ENCODE data around the gene SERPINB6. TPM values are rescaled to one million over a fixed set of nuclear protein-coding genes. Genes with fewer than 3 reads are reported as not detected.
A peak's percentile ranks its signal among the peaks of the same experiment; 100 is the strongest.

Gene SERPINB6
- total RNA-seq, 1 experiment from 2014 or later: 60.9 TPM

- no peaks in the 10 kb centered on the region for H3K27me3 Mint-ChIP-seq (ENCODE audit: unreplicated experiment)
- H3K36me3 Mint-ChIP-seq (ENCODE audit: insufficient read depth, unreplicated experiment): peaks cover 50% of the 10 kb centered on the region
- peak overlapping the region; percentile 94 for H3K27ac Mint-ChIP-seq (ENCODE audit: unreplicated experiment)
- no peak for TF ChIP-seq CTCF (IDR thresholded peaks at IDR 0.05; ENCODE audit: unreplicated experiment)
- H3K4me1 Mint-ChIP-seq (ENCODE audit: low read depth, unreplicated experiment): peaks cover 39% of the 10 kb centered on the region
- peak overlapping the region; percentile 71 for H3K4me3 Mint-ChIP-seq (ENCODE audit: low read depth, unreplicated experiment)
- intact Hi-C loops (cut with micrococcal nuclease; ENCODE audit: unreplicated experiment): no loop called here
- TSS peak; percentile 81 for BruUV-seq (replicated peaks)
- no peaks in the 10 kb centered on the region for H3K9me3 Mint-ChIP-seq (ENCODE audit: low read depth, unreplicated experiment)
- CTCF ChIA-PET: interaction anchor here (0.6 to 3.6 kb wide), 7 partner anchors 10 to 199 kb away, joined by 3 to 81 read pairs (median 5); partner anchors contain the start of gene SERPINB1
- peak; percentile 24 for DNase-seq
These were observed 19.0 kb upstream of the SERPINB6 start for GRCh38 chr6:2990248-2990931.

- Mint-ChIP-seq H3K4me3 (ENCODE audit: low read depth, unreplicated experiment) (peak overlapping the region; percentile 71), H3K36me3 (ENCODE audit: insufficient read depth, unreplicated experiment) (peaks cover 50% of the 10 kb centered on the region), H3K27ac (ENCODE audit: unreplicated experiment) (peak overlapping the region; percentile 94), H3K4me1 (ENCODE audit: low read depth, unreplicated experiment) (peaks cover 46% of the 10 kb centered on the region), H3K9me3 (ENCODE audit: low read depth, unreplicated experiment) (no peaks in the 10 kb centered on the region), H3K27me3 (ENCODE audit: unreplicated experiment) (no peaks in the 10 kb centered on the region)
- intact Hi-C loops (cut with micrococcal nuclease; ENCODE audit: unreplicated experiment): loop anchor here (1.0 to 2.0 kb wide), 2 partner anchors 37 to 143 kb away; no protein-coding TSS in a partner anchor
- BruUV-seq (replicated peaks): no TSS peak
- peak; percentile 66 for DNase-seq
- TF ChIP-seq CTCF (IDR thresholded peaks at IDR 0.05; ENCODE audit: unreplicated experiment): no peak
- CTCF ChIA-PET: interaction anchor here (0.8 to 3.6 kb wide), 9 partner anchors 9 to 263 kb away, joined by 3 to 81 read pairs (median 5); partner anchors contain the start of gene SERPINB1
These were observed 18.2 kb upstream of the SERPINB6 start for GRCh38 chr6:2989332-2990247.

- intact Hi-C loops (cut with micrococcal nuclease; ENCODE audit: unreplicated experiment): loop anchor here (1.0 to 2.0 kb wide), 2 partner anchors 36 to 142 kb away; no protein-coding TSS in a partner anchor
- no peaks in the 10 kb centered on the region for H3K9me3 Mint-ChIP-seq (ENCODE audit: low read depth, unreplicated experiment)
- peak; percentile 89 for DNase-seq
- peaks cover 50% of the 10 kb centered on the region for H3K36me3 Mint-ChIP-seq (ENCODE audit: insufficient read depth, unreplicated experiment)
- no peaks in the 10 kb centered on the region for H3K27me3 Mint-ChIP-seq (ENCODE audit: unreplicated experiment)
- no TSS peak for BruUV-seq (replicated peaks)
- peaks cover 49% of the 10 kb centered on the region for H3K4me1 Mint-ChIP-seq (ENCODE audit: low read depth, unreplicated experiment)
- peak overlapping the region; percentile 83 for H3K27ac Mint-ChIP-seq (ENCODE audit: unreplicated experiment)
- CTCF ChIA-PET: interaction anchor here (0.6 to 3.6 kb wide), 10 partner anchors 8 to 197 kb away, joined by 3 to 81 read pairs (median 6); no protein-coding TSS in a partner anchor
- H3K4me3 Mint-ChIP-seq (ENCODE audit: low read depth, unreplicated experiment): peak overlapping the region; percentile 71
- TF ChIP-seq CTCF (IDR thresholded peaks at IDR 0.05; ENCODE audit: unreplicated experiment): peak; percentile 67
These were observed 17.3 kb upstream of the SERPINB6 start for GRCh38 chr6:2988426-2989331.
